Progenitor cell of endocrine pancreas (in vitro differentiated cells): Measurements from ENCODE around the gene TSNAXIP1. TPM values are rescaled to one million over a fixed set of nuclear protein-coding genes. Genes with fewer than 3 reads are reported as not detected.
A peak's percentile ranks its signal among the peaks of the same experiment; 100 is the strongest.

Experiments used
- DNase-seq: peaks from one replicate; pipeline ENCODE4 v3.0.0; 2021; ENCODE audit warnings: low spot score; ENCODE audit not compliant: unreplicated experiment
- H3K27ac Mint-ChIP-seq: 2 replicates; pipeline ENCODE4 v1.8.0; 2021; ENCODE audit warnings: mild to moderate bottlenecking, moderate library complexity, mixed read lengths
- H3K27me3 Mint-ChIP-seq: 2 replicates; pipeline ENCODE4 v1.8.0; 2021; ENCODE audit warnings: mixed read lengths
- H3K36me3 Mint-ChIP-seq: 2 replicates; pipeline ENCODE4 v1.8.0; 2022; ENCODE audit warnings: mixed read lengths; ENCODE audit not compliant: insufficient read depth
- H3K4me1 Mint-ChIP-seq: 2 replicates; pipeline ENCODE4 v1.8.0; 2021; ENCODE audit warnings: low read depth, mixed read lengths
- H3K4me3 Mint-ChIP-seq: 2 replicates; pipeline ENCODE4 v1.8.0; 2021; ENCODE audit warnings: low read depth, mild to moderate bottlenecking, moderate library complexity, mixed read lengths
- H3K9me3 Mint-ChIP-seq: 2 replicates; pipeline ENCODE4 v1.8.0; 2021; ENCODE audit warnings: low read depth, mixed read lengths
- total RNA-seq: library from RNA; stranded (reverse); gene quantifications from 2 replicates; pipeline ENCODE4 v1.2.1, GENCODE V29; 2021
- TF ChIP-seq, protein P1 (sequence below): fragments of 200-600 bp; sonication (generic); IDR thresholded peaks from one replicate; pipeline ENCODE4 v1.5.0; 2021; ENCODE audit warnings: antibody characterized with exemption, mild to moderate bottlenecking; ENCODE audit not compliant: unreplicated experiment

Gene TSNAXIP1
- total RNA-seq, 1 donor from 2014 or later = 14.5 TPM

DNA sequence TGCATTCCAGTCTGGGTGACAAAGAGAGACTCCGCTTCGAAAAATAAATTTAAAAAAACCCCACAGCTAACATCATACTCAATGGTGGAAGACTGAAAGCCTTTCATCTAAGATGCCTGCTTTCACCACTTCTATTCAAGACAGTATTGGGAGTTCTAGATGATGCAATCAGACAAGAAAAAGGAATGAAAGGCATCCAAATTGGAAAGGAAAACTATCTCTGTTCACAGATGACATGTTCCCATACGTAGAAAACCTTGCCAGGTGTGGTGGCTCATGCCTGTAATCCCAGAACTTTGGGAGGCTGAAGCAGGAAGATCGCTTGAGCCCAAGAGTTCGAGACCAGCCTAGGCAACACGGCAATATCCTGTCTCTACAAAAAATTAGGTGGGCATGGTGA is 31.4 kb upstream of the TSNAXIP1 start:
- peaks cover 1% of the 10 kb centered on the region for H3K4me1 Mint-ChIP-seq
- H3K27me3 Mint-ChIP-seq = no peaks in the 10 kb centered on the region
- H3K4me3 Mint-ChIP-seq = no peak overlapping the region
- peaks cover 15% of the 10 kb centered on the region for H3K36me3 Mint-ChIP-seq
- TF ChIP-seq, protein P1, sequence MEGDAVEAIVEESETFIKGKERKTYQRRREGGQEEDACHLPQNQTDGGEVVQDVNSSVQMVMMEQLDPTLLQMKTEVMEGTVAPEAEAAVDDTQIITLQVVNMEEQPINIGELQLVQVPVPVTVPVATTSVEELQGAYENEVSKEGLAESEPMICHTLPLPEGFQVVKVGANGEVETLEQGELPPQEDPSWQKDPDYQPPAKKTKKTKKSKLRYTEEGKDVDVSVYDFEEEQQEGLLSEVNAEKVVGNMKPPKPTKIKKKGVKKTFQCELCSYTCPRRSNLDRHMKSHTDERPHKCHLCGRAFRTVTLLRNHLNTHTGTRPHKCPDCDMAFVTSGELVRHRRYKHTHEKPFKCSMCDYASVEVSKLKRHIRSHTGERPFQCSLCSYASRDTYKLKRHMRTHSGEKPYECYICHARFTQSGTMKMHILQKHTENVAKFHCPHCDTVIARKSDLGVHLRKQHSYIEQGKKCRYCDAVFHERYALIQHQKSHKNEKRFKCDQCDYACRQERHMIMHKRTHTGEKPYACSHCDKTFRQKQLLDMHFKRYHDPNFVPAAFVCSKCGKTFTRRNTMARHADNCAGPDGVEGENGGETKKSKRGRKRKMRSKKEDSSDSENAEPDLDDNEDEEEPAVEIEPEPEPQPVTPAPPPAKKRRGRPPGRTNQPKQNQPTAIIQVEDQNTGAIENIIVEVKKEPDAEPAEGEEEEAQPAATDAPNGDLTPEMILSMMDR = no peak
- no peak for DNase-seq
- no peak overlapping the region for H3K27ac Mint-ChIP-seq
- no peaks in the 10 kb centered on the region for H3K9me3 Mint-ChIP-seq

DNA sequence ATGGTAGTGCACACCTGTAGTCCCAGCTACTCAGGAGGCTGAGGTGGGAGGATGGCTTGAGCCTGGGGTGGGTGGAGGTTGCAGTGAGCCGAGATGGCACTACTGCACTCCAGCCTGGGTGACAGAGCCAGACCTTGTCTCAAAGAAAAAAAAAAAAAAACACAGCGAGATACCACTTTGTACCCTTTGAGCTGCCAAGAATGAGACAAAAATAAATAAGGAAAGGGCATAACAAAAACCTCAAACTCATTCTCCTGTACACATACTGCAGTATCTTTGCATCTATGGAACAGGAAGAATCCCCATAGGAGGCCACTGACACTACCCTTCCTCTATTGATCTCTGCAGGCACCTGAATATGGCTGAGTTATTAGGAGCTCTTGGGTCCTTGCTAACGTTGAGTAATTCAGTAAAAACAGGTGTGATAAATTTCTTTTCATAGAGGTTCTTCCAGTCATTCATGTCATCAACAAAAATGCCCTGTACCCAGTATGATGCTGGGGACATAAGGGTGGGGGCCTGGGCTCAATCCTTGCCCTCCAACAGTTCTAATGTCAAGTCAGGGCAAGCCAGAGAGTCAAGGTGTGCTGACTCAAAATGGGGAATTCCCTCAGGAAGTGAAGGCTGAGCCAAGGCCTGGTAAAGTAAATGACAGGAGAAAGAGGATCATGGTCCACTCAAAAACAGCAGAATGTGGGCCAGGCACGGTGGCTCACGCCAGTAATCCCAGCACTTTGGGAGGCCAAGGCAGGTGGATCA is 27.3 kb upstream of the TSNAXIP1 start:
- DNase-seq = no peak
- H3K4me3 Mint-ChIP-seq = no peak overlapping the region
- no peaks in the 10 kb centered on the region for H3K27me3 Mint-ChIP-seq
- TF ChIP-seq, protein P1 = no peak
- peaks cover 12% of the 10 kb centered on the region for H3K36me3 Mint-ChIP-seq
- no peaks in the 10 kb centered on the region for H3K9me3 Mint-ChIP-seq
- peaks cover 1% of the 10 kb centered on the region for H3K4me1 Mint-ChIP-seq
- H3K27ac Mint-ChIP-seq = peak overlapping the region; percentile 46

DNA sequence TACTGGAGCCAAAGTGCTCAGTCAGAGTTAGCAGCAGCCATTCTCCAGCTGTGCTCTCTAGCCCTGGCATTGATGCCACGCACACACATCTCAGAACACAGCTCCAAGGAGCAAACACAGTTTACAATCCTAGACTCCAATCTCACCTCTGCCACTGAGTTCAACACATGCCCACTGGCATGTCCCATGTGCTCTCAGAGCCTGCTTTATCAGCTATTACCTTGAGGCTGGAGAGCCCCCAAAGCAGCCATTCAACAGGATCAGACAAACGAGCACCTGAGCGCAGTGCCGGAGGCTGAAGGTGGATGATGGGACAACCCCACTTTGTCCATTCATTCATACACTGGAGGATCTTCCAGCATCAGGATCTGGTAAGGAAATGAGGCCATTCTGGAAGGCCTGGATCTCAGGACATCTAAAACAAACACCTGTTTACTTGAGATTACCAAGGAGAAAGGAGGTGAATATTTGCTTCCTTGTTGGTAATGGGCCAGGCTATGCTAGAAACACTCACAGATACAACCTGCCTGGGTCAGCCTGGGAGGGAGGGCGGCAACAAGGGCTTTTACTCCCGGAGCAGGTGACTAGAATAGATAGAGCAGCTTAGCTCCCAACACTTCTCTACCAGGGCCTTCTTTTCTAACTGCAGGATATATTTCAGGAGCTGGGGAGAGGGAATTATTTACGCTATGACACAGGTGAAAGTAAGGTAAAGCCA is 25.7 kb upstream of the TSNAXIP1 start:
- no peak for DNase-seq
- H3K4me3 Mint-ChIP-seq = no peak overlapping the region
- TF ChIP-seq, protein P1 = no peak
- H3K27me3 Mint-ChIP-seq = no peaks in the 10 kb centered on the region
- H3K36me3 Mint-ChIP-seq = peaks cover 5% of the 10 kb centered on the region
- H3K27ac Mint-ChIP-seq = no peak overlapping the region
- H3K4me1 Mint-ChIP-seq = no peaks in the 10 kb centered on the region
- no peaks in the 10 kb centered on the region for H3K9me3 Mint-ChIP-seq

DNA sequence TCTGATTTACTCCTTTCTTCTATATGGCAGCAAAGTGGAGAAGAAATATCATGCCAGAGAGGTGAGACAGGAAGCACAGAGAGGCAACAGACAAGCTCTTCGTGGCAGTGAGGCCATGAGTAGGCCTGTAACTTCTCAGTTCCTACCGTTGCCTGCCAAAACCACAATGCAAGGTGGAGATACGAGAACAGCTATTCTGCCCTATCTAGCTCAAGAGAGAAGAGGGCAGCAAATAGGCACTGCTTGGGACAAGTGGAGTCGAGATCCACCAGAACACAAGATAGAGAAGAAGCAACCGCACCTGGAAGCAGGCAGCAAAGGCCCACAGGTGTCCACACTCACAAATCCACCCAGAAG is 25.1 kb upstream of the TSNAXIP1 start:
- peaks cover 5% of the 10 kb centered on the region for H3K36me3 Mint-ChIP-seq
- no peak overlapping the region for H3K4me3 Mint-ChIP-seq
- no peak for DNase-seq
- H3K4me1 Mint-ChIP-seq = no peaks in the 10 kb centered on the region
- TF ChIP-seq, protein P1 = no peak
- H3K9me3 Mint-ChIP-seq = no peaks in the 10 kb centered on the region
- no peaks in the 10 kb centered on the region for H3K27me3 Mint-ChIP-seq
- no peak overlapping the region for H3K27ac Mint-ChIP-seq

DNA sequence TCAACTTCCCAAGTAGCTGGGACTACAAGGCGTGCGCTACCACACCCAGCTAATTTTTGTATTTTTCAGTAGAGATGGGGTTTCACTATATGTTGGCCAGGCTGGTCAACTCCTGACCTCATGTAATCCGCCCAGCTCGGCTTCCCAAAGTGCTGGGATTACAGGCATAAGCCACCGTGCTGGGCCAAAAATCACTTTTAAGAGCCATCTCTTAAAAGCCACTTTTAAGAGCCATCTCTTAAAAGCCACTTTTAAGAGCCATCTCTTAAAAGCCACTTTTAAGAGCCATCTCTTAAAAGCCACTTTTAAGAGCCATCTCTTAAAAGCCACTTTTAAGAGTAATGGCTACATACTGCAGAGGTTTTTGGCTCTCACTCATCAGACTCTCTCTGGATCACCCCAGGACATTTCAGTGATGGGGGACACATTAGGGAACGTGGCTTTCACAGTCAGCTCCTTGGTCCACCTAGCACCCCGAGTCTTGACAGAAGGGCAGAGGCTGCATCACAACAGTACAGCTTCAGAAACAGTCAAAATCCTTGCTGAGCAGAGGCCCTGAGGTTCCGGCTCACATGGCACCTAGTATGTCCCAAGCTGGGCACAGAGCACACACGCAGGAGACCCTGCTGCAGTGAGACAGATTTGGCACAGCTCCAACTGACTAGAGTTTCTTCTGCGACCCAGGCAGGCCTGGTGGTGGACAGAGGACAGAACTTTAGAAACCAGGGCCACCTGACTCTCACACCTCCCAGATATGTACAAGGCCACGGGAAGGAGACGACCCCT is 23.9 kb upstream of the TSNAXIP1 start:
- DNase-seq = no peak
- no peaks in the 10 kb centered on the region for H3K4me1 Mint-ChIP-seq
- H3K9me3 Mint-ChIP-seq = no peaks in the 10 kb centered on the region
- H3K27me3 Mint-ChIP-seq = no peaks in the 10 kb centered on the region
- TF ChIP-seq, protein P1 = no peak
- no peak overlapping the region for H3K4me3 Mint-ChIP-seq
- H3K27ac Mint-ChIP-seq = no peak overlapping the region
- H3K36me3 Mint-ChIP-seq = peaks cover 5% of the 10 kb centered on the region
